GM21825 (cell line): ENCODE measurements around the gene MN1.

ENCODE experiments used
- ATAC-seq: cut with Tn5 transposase; IDR thresholded peaks from one replicate; pipeline ENCODE4 v1.9.1; 2021; ENCODE audit warnings: mild to moderate bottlenecking, moderate library complexity; ENCODE audit not compliant: unreplicated experiment

Gene MN1

DNA sequence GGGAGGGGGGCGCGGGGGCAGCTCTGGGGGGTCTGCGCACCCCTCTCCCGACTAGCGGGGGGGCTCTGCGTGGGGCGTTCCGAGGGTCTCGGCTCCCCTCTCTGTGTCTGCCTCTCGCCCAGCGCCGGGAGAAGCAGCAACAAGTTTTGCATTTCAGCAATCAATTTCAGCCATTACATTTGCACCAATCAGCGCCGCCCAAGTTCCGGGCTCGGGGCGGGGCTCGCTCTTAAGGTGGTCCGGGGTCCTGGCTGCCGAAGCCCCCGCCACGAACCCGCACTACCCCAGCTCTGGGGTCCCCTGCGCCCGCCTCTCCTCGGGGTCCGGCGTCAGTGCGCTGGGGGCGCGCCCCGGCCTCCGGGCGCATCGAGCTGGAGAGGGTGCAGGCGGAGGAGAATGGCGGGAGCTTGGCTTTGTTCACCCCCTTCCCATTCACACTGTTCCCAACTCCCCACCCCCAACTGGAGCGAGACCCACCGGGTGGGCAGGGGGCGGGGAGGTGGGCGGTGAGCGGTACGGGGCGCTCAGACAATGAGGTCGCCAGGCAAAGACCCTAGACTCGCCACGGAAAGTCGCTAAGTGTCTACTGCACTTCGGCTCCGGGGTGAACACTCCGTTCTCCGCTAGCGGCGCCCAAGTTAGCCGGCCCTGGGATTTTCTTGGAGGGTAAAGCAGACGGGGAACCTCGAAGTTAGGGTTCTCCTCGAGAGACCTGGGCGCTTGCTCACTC is at the start of gene MN1:
TSS of gene MN1 (minus strand) at position 141 of the 730 bp plus-strand sequence. CDS start 1,213 bp downstream, outside the sequence.
- no peak for ATAC-seq

DNA sequence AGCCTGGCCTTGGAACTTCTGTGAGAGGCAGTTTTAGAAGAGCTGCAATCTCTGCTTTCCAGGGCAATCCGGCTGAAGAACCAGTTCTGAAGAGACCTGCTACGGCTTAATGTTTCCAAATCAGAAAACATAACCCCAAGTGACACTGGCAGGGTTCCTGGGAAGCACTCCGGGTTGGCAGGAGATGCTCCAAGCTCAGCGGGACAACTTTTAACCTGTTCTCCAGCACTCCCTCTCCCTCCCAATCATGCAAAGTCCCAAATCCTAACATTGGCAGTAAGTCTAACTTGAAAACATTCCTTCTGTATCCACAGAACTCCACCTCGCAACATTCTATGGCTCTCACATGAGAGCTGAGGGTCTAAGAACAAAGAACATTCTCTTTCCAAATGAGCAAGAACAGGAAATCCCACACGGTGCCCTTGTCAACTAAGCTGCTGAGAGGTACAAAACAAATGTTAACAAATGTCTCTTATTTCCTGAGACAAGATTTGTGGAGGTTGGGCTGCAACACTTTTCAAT is 48.5 kb upstream of the MN1 start:
- ATAC-seq: no peak

DNA sequence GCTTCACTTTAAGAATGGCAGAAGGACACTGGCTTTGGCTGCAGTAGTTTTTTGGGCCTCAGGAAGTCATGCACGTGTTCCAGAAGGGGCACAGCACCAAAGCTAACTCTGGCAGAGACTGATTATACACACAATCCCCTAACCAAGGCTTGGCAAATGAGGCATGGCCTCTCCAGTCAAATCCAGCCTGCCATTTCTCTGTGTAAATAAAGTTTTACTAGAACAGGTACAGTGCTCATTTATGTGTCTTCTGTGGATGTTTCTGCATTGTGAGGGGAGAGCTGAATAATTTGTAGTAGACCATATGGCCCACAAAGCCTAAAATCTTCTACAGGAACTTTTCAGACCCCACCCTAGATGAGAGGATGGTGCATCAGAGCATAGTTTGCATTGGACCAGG is 46.4 kb upstream of the MN1 start:
- ATAC-seq: no peak

DNA sequence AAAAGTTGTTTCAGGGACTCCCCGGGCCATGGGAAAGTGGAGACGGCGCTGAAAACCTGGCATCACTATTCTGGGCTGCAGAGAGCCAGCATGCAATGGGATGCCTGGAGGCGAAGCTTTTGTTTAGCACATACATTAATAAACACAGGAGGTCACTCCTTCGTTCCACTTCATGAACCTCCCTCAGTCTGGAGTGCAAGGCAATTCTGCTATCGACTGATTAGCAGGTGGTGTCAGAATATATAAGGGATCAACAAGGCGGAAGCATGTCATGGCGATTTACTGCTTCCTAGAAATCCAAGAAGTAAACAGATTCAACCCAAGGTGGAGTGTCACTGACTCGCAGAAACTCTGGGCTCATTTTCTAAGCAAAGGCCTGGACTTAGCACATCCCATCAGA is 45.4 kb upstream of the MN1 start:
- ATAC-seq: no peak

DNA sequence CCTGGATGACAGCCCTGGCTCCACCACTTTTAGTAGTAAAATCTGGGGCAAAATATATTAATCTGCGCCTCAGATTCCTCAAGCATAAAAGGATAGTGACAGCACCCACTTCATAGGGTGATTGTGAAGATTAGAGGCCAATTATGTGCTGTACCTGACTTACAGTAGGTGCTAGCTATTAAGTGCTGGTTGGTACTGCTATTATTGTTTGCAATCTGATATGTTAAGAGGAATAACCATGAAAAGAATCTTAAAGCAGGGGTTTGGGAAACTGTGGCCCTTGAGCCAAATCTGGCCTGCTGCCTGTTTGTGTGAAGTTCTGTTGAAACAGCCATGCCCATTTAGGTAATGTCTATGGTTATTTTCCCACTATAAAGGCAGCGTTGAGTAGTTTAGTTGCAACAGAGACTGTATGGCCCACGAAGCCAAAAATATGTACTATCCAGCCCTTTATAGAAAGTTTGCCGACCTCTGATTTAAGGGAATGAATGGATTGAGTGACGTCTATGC is 44.7 kb upstream of the MN1 start:
- ATAC-seq: no peak

DNA sequence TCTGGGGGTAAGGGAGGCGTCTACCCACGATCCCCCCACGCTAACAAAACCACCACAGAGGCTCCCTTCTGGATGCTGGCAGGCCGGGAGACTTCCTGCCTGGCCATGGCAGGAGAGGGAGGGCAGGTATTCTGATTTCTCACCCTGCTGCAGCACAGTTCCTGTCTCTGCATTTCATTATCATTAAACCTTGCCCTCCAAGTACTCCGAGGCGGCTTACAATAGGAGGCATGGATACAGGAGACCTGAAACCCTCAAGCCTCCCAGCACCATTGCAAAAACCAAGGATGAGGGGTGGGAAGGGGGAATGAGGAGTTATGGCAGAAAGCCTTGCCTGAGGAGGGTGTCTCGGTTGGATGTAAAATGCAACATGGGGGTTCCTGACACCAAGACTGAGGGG is 44.1 kb upstream of the MN1 start:
- no peak for ATAC-seq

DNA sequence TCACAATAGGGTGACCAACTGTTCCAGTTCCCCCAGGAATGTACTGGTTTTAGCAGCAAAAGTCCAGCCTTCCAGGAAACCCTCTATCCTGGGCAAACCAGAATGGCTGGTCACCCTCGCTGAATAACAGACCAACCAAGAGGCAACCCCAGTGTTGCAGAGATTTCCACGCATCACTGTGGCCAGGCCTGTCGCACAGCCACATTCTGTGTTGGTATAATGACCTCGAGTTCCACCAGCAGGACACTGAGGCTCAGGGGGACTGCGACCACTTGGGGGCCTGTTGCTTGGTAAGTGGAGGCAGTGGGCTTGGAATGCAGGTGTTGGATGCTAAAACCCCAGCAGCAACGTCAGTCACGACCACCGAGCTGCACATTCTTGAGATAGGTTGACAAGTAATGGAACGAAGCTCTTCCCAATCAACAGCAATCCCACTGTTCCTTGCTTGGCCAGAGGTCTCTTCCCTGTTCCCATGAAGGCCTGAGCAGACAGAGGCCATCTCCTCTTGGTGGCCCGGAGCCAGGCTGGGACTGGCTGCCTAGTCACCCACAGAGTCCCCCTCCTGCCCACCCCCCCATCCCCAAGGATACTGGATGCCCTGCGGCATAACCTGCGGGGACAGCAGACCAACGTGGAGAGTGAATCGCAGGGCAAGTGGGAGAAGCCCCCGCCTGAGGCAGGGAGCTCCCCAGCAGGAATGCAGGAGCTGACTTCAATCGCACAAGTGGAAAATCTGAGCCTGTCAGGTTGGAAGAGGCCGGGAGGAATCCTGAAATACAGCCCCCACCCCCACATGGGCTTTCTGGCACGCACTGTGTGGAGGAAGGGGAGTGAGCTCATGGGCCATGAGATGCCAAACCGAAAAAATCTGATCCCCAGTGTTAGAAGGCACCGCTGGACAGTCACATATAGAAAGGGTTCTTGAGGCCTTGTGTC is 43.4 kb upstream of the MN1 start:
- ATAC-seq: no peak

DNA sequence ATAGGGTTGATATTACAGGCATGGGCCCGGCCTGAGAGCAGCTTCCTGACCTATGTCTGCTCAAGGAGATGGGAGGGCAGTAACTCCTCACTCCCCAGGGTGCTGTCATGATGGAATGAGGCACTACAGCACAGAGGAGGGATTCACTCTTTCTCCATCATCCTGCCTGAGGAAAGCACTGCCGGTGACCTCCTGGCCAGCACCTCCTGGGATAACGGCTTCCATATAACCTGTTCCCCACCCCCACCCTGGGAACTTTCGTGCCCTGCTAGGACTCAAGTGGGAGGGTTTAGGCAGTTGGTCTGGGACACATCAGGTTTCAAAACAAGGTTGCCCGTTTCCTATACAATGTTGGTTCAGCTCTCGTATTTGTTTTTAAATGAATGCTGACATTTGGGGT is 42.7 kb upstream of the MN1 start:
- no peak for ATAC-seq

DNA sequence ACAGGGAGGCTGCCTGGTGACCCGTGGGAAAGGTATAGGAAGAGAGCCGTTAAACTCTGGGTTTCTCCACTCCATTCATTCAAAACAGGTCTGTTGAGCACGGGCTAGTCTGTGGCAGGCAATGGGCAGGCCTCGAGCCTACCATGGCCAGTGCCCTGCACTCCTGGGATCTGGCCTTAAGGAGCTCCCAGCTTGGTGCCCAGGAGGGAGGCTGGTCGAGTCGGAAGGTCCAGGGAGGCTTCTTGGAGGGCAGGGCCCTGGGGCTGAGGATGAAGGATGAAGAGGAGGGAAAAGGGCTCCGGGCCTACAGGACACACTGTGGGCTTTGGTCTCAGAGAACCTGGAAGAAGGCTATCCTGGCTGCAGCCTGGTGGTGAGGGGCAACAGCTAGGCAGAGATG is 41.9 kb upstream of the MN1 start:
- ATAC-seq: no peak

DNA sequence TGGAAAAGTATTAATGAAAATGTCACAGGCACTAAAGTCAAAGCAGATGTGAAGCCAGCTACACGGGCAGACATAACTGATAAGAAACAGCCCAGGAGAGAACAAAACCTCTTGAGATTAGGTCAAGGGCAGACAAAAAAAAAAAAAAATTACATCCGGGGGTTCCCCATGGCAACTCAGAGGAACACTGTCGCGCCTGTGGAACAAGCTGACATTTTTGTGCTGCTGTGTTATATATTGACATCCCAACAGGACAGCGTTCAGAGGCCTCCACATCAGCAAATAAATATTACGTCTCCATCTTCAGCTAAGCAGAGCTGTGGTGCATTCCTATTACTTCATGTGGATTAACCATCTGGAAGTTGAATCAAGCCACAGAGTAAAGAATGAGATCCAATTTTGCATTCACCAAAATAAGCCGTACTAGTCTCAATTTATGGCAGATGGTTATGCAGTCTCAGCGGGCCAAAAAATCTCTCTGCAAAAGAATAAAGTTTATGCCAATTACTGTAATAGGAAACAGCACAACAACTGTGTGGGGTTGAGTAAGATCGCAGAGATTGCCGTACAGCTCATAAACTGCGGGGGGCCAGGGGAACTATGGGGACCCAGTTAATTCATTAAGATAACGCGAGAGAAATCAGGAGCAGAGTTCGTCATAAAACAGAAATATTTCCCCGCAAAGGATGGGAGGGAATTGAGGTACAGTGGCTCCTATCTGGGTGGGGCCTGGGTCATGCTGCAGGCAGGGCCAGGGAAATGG is 41.3 kb upstream of the MN1 start:
- no peak for ATAC-seq

DNA sequence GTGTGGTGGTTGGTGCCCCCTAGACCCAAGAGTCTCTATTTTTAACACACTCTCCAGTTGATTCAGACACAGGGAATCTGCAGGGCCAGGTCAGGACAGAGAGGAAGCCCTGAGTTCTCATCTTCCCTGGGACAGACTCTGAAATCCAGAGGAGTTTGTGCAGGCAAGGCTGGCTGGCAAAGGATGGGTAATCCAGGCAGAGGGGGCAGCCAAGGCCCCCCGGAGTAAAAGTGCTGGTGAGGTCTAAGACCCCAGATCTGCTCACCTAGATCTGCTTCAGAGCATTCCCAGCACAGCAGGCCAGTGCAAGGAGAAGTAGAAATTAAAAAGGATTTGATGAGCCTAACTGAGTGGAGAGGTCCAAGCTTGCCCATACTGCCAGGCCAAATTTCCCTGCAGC is 40.6 kb upstream of the MN1 start:
- ATAC-seq: no peak

DNA sequence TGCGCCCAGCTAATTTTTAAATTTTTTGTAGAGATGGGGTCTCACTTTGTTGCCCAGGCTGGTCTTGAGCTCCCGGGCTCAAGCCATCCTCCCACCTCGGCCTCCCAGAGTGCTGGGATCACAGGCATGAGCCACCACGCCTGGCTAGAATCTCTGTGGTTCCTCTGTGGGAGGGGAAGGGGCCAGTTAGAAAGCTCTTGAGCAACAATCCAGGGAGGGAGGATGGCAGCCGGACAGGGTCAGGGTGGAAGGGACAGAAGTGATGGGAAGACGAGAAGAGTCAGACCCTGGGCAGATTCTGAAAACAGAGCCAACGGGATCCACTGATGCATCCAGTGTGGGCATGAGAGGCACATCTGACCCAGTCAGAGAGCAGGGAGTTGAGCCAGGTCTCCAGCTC is 38.9 kb upstream of the MN1 start:
- no peak for ATAC-seq

DNA sequence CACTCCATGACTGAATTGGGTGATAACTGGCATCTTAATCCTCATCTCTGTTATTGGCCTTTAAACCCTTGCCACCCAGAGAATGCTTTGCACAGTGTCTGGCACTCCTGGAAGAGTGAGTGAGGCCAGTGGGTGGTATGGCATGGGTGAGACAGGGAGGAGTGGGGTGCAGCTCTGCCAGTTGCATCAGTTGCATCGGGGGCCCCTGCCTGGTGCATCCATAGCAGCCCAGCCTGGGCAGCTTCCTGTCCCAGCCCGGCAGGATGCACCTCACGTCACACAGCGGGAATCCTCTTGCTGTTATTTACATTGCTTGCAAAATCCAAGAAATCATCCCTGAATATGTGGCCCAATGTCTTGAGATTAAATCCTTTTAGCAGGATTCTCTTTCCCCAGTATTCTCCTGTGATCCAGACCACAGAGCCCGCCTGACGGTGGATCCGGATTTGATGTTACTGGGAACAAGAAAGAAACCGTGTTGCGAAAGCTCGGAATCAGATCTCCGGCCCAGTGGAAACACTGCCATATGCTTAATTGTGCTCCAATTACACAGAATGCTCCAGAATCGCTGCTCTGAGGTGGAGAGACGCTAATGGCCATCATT is 37.6 kb upstream of the MN1 start:
- no peak for ATAC-seq

DNA sequence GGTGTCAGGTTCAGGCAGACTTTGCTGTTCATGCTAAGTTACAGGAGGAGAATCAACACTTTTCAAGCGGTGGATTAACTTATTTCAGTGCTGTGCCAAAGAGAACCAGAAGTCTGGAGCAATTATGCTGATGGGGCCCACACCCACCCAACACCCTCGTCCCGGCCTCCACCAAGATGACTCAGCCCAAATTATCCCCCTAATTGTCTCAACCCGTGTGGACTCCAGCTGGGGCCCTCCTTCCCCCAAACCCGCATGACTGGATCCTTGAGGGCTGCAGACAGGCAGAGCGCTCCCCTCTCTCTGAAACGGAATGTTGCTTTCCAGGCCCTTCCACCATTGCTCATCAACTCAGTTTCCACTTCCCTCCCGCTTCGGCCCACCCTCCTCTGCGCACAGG is 34.6 kb upstream of the MN1 start:
- ATAC-seq: no peak

DNA sequence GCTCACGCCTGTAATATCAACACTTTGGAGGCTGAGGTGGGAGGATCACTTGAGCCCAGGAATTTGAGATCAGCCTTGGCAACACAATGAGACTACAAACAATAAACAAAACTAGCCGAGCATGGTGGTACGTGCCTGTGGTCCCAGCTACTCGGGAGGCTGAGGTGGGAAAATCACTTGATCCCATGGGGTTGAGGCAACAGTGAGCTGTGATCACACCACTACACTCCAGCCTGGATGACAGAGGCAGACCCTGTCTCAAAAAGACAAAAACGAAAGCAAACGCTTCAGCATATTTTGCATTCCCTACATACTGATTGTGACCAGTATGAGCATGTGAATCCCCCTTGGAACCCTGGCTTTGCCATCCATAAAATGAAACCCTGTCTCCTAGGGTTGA is 33.9 kb upstream of the MN1 start:
- ATAC-seq: no peak

DNA sequence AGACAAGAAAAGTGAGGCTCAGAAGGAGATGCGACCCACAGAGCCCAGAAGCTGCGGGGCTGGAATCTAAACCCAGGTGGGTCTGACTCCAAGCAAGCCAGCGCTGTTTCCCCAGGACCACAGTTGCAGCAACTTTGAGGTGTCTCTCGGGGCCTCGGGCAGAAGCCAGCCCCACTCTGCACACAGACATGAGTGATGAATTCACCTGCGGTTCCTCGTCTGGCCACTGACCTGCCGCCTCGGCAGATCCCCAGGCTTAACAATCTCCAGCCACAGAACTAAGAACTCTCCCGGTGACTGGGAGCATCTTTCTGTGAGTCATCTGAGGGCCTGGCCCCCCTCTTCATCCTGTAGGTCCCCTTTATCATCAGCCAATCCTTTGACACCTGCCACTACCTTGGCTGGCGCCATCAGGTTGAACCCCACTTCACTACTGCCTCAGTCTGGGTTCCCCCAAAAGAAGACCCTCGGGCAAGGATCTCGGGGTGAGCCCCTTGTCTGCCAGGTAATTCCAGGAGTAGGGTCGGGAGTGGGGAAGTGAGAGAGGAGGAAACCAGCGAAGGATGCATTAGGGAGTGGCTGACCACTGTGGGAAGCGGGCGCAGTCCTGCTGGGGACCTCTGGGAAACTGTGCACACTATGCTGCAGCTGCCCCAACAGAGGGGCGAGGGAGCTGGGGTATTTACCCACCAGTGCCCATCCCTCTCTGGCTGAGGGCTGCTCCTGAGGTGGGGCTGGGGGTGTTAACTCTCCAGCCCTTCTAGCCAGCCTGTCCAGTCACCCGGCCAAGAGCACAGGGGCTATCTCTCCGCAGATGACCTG is 33.0 kb upstream of the MN1 start:
- ATAC-seq: no peak

DNA sequence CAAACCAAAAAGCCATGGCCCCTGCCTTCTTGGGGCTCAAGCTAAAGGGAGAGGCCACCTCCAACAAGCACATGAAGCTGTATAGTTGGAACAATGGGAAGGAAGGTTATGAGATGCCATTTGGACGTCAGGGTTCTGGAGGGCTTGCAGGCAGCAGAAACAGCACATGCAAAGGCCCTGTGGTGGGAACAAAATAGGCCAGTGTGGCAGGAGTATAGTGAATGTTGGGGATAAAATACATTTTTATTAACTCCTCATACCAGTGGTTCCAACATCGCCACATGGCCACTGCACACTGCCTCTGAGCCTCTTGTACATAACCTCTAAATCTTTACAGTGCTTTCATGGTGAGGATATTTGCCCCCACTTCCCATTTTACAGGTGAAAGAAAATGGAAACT is 32.2 kb upstream of the MN1 start:
- ATAC-seq: no peak

DNA sequence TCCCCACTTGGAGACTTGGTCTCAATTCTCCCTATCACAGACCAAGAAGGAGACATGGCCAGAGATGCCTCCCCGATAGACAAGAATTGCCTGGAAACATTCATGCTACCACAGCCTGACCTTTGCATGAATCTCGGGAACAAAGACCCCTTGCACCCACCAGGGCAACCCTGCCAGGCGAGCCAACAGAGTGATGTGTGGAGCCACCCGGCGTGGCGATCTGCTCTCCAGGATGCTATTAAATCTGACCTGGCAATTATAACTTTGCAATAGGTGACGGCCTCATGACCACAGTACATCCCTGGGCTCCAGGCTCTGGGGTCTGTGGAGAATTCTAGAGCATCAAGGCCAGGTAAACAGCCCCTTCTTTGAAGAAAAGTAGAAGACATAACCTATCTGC is 31.1 kb upstream of the MN1 start:
- ATAC-seq: no peak

DNA sequence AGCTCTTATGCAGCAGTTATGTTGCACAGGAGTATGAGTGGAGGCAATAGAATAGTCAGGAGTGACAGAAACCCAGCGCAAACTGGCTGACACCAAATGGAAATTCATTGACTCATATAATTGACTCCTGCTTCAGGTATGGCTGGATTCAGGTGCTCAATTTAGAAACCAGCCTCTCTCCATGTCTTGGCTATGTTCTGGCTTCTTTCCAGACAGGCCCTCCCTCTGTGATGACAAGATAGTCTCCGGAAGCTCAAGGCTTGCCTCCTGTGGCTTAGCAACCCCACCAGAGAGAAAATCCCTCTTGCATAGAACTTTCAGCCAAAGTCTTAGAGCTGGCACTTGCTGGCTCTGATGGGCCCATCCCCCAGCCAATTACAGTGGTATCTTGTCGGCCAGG is 28.1 kb upstream of the MN1 start:
- no peak for ATAC-seq
